ENCODE results near the gene KLF12.

DNA sequence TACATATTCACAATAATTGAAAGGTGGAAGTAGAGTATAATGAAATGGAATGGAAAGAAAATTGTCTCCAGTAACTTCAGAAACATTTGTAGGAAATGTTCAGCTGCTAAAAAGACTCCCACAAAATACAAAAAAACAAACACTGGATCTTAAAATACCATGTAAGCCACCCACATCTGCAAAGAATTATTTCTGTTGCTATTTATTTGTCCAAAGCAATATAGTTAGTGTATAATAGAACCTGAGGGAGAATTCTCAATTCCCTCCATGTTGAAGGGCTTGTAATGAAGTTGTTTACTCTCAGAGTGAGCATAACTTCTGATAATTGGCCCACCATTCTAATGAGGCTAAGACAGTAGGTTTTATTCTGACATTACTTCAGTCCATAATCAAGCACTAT lies 37.4 kb upstream of the KLF12 start:
- TF ChIP-seq, protein P1, sequence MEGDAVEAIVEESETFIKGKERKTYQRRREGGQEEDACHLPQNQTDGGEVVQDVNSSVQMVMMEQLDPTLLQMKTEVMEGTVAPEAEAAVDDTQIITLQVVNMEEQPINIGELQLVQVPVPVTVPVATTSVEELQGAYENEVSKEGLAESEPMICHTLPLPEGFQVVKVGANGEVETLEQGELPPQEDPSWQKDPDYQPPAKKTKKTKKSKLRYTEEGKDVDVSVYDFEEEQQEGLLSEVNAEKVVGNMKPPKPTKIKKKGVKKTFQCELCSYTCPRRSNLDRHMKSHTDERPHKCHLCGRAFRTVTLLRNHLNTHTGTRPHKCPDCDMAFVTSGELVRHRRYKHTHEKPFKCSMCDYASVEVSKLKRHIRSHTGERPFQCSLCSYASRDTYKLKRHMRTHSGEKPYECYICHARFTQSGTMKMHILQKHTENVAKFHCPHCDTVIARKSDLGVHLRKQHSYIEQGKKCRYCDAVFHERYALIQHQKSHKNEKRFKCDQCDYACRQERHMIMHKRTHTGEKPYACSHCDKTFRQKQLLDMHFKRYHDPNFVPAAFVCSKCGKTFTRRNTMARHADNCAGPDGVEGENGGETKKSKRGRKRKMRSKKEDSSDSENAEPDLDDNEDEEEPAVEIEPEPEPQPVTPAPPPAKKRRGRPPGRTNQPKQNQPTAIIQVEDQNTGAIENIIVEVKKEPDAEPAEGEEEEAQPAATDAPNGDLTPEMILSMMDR (IDR thresholded peaks at IDR 0.05 in 4 of 5, conservative IDR thresholded peaks at IDR 0.05 in 1 of 5): no peak
- TF ChIP-seq POLR2A (IDR thresholded peaks at IDR 0.05): no peak

All from gastrocnemius medialis (tissue), 4 donors.